Muscle layer of colon (tissue), 2 donors: ENCODE data around the gene RCN1.
"Not testable (repeated sequence)": the region's sequence is repeated elsewhere in the genome, so short reads cannot be mapped to it uniquely, and the experiment has no call there.

ENCODE experiments used
- H3K27ac ChIP-seq: one replicate; pipeline ENCODE4 v1.7.0; 2013; ENCODE audit warnings: low read depth, mild to moderate bottlenecking, low read length, moderate library complexity
- H3K27me3 ChIP-seq, 2 donors: one replicate each; pipeline ENCODE4 v1.7.0; 2013; ENCODE audit warnings: low read length in 2 of 2, mild to moderate bottlenecking in 2 of 2; ENCODE audit not compliant: insufficient read depth in 2 of 2, control insufficient read depth in 1 of 2
- H3K36me3 ChIP-seq: one replicate; pipeline ENCODE4 v1.7.0; 2013; ENCODE audit warnings: mild to moderate bottlenecking, low read length; ENCODE audit not compliant: insufficient read depth
- H3K4me1 ChIP-seq: one replicate; pipeline ENCODE4 v1.7.0; 2013; ENCODE audit warnings: mild to moderate bottlenecking, low read length; ENCODE audit not compliant: insufficient read depth
- H3K4me3 ChIP-seq, 2 donors: one replicate each; pipeline ENCODE4 v1.7.0; 2013; ENCODE audit warnings: low read length in 2 of 2, low read depth in 1 of 2, mild to moderate bottlenecking in 1 of 2, moderate library complexity in 1 of 2
- H3K9ac ChIP-seq: one replicate; pipeline ENCODE4 v1.7.0; 2013; ENCODE audit warnings: low read length
- H3K9me3 ChIP-seq: one replicate; pipeline ENCODE4 v1.7.0; 2013; ENCODE audit warnings: mild to moderate bottlenecking, low read length
- donor health status: abdominal sarcoma.
- donor health status: Adenocarcinoma of cecum.

Gene RCN1

GRCh38 chr11:32118025-32118974 is 27.4 kb downstream of the RCN1 start:
- Histone ChIP-seq H3K9ac (no peak overlapping the region), H3K4me1 (no peaks in the 10 kb centered on the region), H3K9me3 (no peaks in the 10 kb centered on the region), H3K27ac (no peak overlapping the region), H3K36me3 (no peaks in the 10 kb centered on the region), H3K4me3 (no peak overlapping the region), H3K27me3 (no peaks in the 10 kb centered on the region)

GRCh38 chr11:32119139-32119538 is 28.3 kb downstream of the RCN1 start:
- not testable (repeated sequence) for H3K27ac ChIP-seq, H3K27me3 ChIP-seq, H3K9ac ChIP-seq, H3K4me1 ChIP-seq, H3K4me3 ChIP-seq, H3K36me3 ChIP-seq, H3K9me3 ChIP-seq

DNA sequence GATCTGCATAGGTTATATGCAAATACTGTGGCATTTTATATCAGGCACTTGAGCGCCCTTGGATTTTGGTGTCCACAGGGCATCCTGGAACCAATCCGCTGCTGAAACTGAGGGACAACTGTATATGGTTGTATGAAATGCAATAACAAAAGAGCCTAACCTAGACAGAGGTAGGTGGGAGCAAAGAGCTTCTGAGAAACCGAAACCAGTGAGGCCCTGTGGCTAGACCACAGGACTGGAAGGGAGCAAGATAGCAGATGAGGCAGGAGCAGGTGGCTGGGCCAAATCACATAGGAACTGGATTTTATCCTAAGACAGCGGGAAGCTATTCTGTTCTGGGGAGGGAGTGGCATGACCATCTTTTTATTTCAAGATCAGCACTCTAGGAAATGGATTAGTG is 30.1 kb downstream of the RCN1 start:
- no peaks in the 10 kb centered on the region for H3K9me3 ChIP-seq
- no peaks in the 10 kb centered on the region for H3K27me3 ChIP-seq
- no peak overlapping the region for H3K4me3 ChIP-seq
- no peaks in the 10 kb centered on the region for H3K36me3 ChIP-seq
- H3K9ac ChIP-seq = no peak overlapping the region
- H3K4me1 ChIP-seq = no peaks in the 10 kb centered on the region
- no peak overlapping the region for H3K27ac ChIP-seq

- peaks cover 0 to 3% of the 10 kb centered on the region in 2 donors for H3K27me3 ChIP-seq
- no peaks in the 10 kb centered on the region for H3K36me3 ChIP-seq
- H3K4me3 ChIP-seq = no peak overlapping the region
- no peaks in the 10 kb centered on the region for H3K4me1 ChIP-seq
- H3K9ac ChIP-seq = no peak overlapping the region
- no peaks in the 10 kb centered on the region for H3K9me3 ChIP-seq
- H3K27ac ChIP-seq = no peak overlapping the region
These were observed 31.3 kb downstream of the RCN1 start for GRCh38 chr11:32122200-32122599.

DNA sequence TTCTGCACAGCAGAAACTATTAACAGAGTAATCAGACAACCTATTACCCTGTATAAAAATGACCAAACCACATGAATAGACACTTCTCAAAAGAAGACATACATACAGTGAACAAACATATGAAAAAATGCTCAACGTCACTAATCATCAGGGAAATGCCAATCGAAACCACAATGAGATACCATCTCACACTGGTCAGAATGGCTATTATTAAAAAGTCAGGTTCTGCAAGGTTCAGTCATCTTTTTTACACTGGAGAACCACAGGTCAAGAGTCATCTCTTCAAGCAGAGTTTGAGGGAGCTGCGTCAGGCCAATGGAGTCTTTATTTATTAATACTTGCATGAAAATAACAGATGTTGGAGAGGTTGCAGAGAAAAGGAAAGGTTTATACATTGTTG is 40.4 kb downstream of the RCN1 start:
- Histone ChIP-seq H3K27me3 (peaks cover 0 to 2% of the 10 kb centered on the region in 2 donors), H3K4me1 (no peaks in the 10 kb centered on the region), H3K27ac (no peak overlapping the region), H3K4me3 (no peak overlapping the region), H3K9ac (no peak overlapping the region), H3K36me3 (no peaks in the 10 kb centered on the region), H3K9me3 (no peaks in the 10 kb centered on the region)

DNA sequence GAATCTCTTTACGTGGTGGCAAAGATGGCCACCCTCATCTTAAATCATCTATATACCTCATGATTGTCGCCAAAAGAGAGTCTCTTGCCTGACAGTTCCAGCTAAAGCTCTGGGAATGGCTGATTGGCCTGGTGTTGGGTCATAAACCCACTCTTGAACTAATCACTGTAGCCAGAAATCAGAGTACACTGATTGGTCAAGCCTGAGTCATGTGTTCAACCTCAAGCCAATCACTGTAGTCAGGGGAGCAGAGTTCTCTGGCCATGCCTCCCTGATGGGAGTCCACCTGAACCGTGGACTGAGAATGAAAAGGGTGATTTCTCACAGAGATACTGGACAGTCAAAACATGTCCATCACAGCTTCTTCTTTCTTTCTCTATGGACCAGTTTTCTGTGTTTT is 45.8 kb downstream of the RCN1 start:
- Histone ChIP-seq H3K9ac (no peak overlapping the region), H3K27me3 (no peaks in the 10 kb centered on the region), H3K36me3 (no peaks in the 10 kb centered on the region), H3K9me3 (no peaks in the 10 kb centered on the region), H3K4me1 (no peaks in the 10 kb centered on the region), H3K27ac (no peak overlapping the region), H3K4me3 (no peak overlapping the region)

- no peak overlapping the region for H3K27ac ChIP-seq
- H3K9ac ChIP-seq = no peak overlapping the region
- H3K9me3 ChIP-seq = no peaks in the 10 kb centered on the region
- H3K4me1 ChIP-seq = no peaks in the 10 kb centered on the region
- no peak overlapping the region for H3K4me3 ChIP-seq
- H3K36me3 ChIP-seq = no peaks in the 10 kb centered on the region
- no peaks in the 10 kb centered on the region for H3K27me3 ChIP-seq
These were observed 46.4 kb downstream of the RCN1 start for GRCh38 chr11:32137263-32137662.

- no peaks in the 10 kb centered on the region for H3K27me3 ChIP-seq
- H3K9me3 ChIP-seq = no peaks in the 10 kb centered on the region
- no peak overlapping the region for H3K27ac ChIP-seq
- H3K4me3 ChIP-seq = no peak overlapping the region
- no peak overlapping the region for H3K9ac ChIP-seq
- H3K36me3 ChIP-seq = no peaks in the 10 kb centered on the region
- no peaks in the 10 kb centered on the region for H3K4me1 ChIP-seq
These were observed 47.0 kb downstream of the RCN1 start for GRCh38 chr11:32137869-32138268.

DNA sequence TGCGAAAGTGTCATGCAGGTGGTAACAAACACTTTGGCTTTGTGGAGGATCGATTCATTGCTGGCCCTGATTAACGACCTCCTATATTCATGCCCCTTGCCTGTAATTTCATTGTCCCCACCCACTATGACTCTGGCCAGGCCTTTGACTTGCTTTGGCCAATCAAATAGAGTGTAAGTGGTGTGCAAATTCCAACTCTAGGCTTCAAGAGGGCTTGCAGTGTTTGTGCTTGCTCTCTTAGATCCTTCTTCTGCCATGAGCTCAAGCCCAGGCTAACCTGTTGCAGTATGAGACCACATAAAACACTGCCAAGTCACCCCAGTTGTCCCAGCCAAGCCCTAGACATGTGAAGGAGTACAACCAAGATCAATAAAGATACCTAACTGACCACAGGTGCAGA is 48.0 kb downstream of the RCN1 start:
- Histone ChIP-seq H3K27ac (no peak overlapping the region), H3K27me3 (no peaks in the 10 kb centered on the region), H3K4me3 (no peak overlapping the region), H3K4me1 (no peaks in the 10 kb centered on the region), H3K9ac (no peak overlapping the region), H3K9me3 (no peaks in the 10 kb centered on the region), H3K36me3 (no peaks in the 10 kb centered on the region)

DNA sequence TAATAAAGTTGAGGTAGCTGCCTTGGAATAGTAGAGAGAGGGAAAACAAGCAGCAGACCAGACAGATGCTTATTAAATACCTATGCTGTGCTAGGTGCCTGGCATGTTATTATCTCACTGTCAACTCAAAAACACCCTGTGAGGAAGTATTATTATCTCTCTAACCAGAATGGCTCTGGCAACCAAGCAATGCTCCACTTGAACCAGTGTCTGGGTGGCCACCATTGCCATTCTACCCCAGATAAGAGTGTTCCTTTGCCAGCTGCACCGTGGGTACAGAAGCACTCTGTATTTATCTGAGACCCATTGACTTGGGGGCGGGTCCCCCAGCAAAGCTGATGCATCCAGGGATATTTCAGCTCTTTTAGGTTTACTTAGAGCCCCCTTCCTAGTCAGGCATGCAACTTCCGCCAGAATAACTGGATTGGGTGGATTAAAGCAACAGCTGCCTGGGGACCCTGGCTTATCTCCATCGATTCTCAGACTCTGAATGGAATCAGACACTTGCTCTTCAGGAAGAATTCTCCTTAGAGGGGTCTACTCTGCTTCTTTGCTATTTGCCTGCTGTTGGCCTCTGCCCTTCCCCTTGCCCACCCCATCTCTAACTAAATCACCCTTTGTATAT is 49.1 kb downstream of the RCN1 start:
- Histone ChIP-seq H3K9me3 (no peaks in the 10 kb centered on the region), H3K27me3 (no peaks in the 10 kb centered on the region), H3K27ac (no peak overlapping the region), H3K36me3 (no peaks in the 10 kb centered on the region), H3K9ac (no peak overlapping the region), H3K4me1 (no peaks in the 10 kb centered on the region), H3K4me3 (no peak overlapping the region)

DNA sequence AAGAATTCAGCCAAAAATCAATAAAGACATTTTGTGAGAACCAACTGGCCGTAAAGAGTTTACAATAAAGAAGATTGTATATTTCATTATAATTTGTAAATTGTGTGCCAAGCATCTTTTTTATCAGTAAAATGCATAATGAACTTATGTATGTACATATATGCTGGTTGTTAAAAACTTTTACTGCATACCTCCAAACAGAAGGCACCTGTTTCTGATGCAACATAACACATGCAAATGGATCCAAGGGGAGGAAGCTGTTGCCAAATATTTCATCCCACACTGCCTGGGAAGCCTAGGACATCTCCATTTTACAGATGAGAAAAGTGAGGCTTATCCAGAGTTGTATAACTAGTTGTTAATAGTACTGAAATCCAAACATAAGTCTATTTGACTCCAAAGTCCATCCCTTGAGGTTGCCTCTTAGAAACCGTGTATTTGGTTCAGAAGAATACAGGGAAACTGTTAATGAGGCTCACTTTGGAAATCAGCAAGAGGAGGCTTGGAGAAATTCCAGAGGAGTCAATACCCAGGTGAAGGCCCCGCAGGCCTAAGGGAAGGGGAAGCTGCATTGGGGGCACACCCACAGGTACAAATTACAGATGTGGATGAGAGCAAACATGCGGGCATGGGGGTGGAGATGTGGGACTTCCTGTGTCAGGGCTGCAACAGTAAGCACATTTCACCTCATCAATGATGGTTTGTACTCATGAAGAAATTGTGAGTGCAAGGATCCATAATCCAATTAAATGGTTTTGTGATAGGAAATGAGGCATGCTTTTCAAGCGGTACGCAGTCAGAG is 51.1 kb downstream of the RCN1 start:
- Histone ChIP-seq H3K9me3 (no peaks in the 10 kb centered on the region), H3K4me3 (no peak overlapping the region), H3K27me3 (no peaks in the 10 kb centered on the region), H3K27ac (no peak overlapping the region), H3K9ac (no peak overlapping the region), H3K4me1 (no peaks in the 10 kb centered on the region), H3K36me3 (no peaks in the 10 kb centered on the region)
